Subcutaneous abdominal adipose tissue (tissue), 5 donors: ENCODE results near the gene COL2A1.

ENCODE experiments used
- H3K27ac ChIP-seq: one replicate; pipeline ENCODE4 v1.7.0; 2013; ENCODE audit warnings: low read depth, mild to moderate bottlenecking, inconsistent platforms, low read length, moderate library complexity
- H3K27me3 ChIP-seq, 5 donors: one replicate each; pipeline ENCODE4 v1.7.0; 2013; ENCODE audit warnings: low read length in 5 of 5, inconsistent platforms in 1 of 5; ENCODE audit not compliant: control insufficient read depth in 5 of 5, insufficient read depth in 4 of 5
- H3K36me3 ChIP-seq, 5 donors: one replicate each; pipeline ENCODE4 v1.7.0; 2013; ENCODE audit warnings: low read length in 5 of 5; ENCODE audit not compliant: control insufficient read depth in 5 of 5, insufficient read depth in 5 of 5
- H3K4me1 ChIP-seq, 5 donors: one replicate each; pipeline ENCODE4 v1.7.0; 2013; ENCODE audit warnings: low read length in 5 of 5, mild to moderate bottlenecking in 3 of 5, moderate library complexity in 1 of 5; ENCODE audit not compliant: control insufficient read depth in 5 of 5, insufficient read depth in 5 of 5
- H3K4me3 ChIP-seq, 5 donors: one replicate each; pipeline ENCODE4 v1.7.0; 2013; ENCODE audit warnings: low read length in 5 of 5, low read depth in 1 of 5
- H3K9ac ChIP-seq, 5 donors: one replicate each; pipeline ENCODE4 v1.7.0; 2013; ENCODE audit warnings: low read length in 5 of 5, mild to moderate bottlenecking in 4 of 5, moderate library complexity in 3 of 5
- H3K9me3 ChIP-seq, 5 donors: one replicate each; pipeline ENCODE4 v1.7.0; 2013; ENCODE audit warnings: low read length in 5 of 5; ENCODE audit not compliant: control insufficient read depth in 5 of 5
- donor health status: healthy.
- donor health status: healthy.
- donor health status: healthy.
- donor health status: healthy.
- donor health status: healthy.

The COL2A1 gene

DNA sequence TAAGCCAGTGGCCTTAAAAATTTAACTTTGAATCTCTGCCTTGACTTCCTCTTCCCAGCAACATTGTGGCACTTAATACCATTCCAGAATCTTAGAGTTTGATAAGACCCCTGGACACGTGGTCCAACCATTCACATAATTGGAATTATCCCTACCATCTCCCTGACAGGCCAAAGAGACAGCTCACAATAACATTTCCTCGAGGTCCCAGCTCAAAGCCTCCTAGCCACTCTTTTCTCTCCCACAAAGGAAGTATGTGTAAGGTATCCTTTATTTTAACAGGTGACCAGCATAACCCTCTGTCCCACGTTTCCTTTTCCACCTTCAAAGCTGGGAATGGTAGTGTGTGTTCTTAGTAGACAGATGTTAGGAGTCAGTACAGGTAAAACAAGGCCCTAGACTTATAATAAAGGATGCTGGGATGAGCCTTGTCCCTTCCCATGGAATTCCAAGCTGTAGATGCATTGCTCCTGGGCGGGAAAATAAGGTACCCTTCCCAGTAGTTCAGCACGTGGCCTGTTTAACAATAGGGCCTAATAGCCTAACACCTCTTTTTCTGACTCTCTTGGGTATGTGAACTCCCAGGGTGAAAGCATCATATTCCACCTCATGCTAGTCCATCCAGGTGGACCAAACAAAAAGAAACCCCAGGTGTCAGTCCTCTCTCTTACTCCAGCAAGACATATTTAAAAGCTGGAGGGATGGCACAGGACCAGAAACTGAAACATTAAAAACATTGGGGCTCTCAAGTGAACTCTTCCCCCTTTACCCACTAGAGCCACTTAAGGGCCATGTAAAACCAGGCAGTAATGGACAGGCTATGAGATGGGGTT, 37.5 kb upstream of the COL2A1 start:
- Histone ChIP-seq H3K36me3 (peaks cover 25 to 40% (median 28%) of the 10 kb centered on the region in 5 donors), H3K27me3 (peaks cover 0 to 5% (median 0%) of the 10 kb centered on the region in 5 donors), H3K4me3 (no peak overlapping the region), H3K9me3 (no peaks in the 10 kb centered on the region), H3K27ac (no peak overlapping the region), H3K4me1 (peaks cover 0 to 11% (median 3%) of the 10 kb centered on the region in 5 donors), H3K9ac (no peak overlapping the region)

GRCh38 chr12:48040354-48040753, 36.1 kb upstream of the COL2A1 start:
- H3K4me3 ChIP-seq = no peak overlapping the region
- H3K27me3 ChIP-seq = peaks cover 0 to 5% (median 0%) of the 10 kb centered on the region in 5 donors
- H3K27ac ChIP-seq = no peak overlapping the region
- peaks cover 11 to 26% (median 14%) of the 10 kb centered on the region in 5 donors for H3K36me3 ChIP-seq
- no peaks in the 10 kb centered on the region for H3K9me3 ChIP-seq
- H3K9ac ChIP-seq = no peak overlapping the region
- H3K4me1 ChIP-seq = peaks cover 0 to 11% (median 3%) of the 10 kb centered on the region in 5 donors

- Histone ChIP-seq H3K4me1 (peaks cover 0 to 11% (median 3%) of the 10 kb centered on the region in 5 donors), H3K9me3 (no peaks in the 10 kb centered on the region), H3K27me3 (peaks cover 0 to 6% (median 0%) of the 10 kb centered on the region in 5 donors), H3K4me3 (no peak overlapping the region), H3K36me3 (peaks cover 0 to 14% (median 7%) of the 10 kb centered on the region in 5 donors), H3K9ac (no peak overlapping the region), H3K27ac (no peak overlapping the region)
Observed at GRCh38 chr12:48039151-48039550, 34.9 kb upstream of the COL2A1 start.

GRCh38 chr12:48038085-48038484, 33.8 kb upstream of the COL2A1 start:
- peaks cover 0 to 8% (median 0%) of the 10 kb centered on the region in 5 donors for H3K27me3 ChIP-seq
- H3K27ac ChIP-seq = no peak overlapping the region
- peaks cover 0 to 10% (median 2%) of the 10 kb centered on the region in 5 donors for H3K36me3 ChIP-seq
- H3K9me3 ChIP-seq = no peaks in the 10 kb centered on the region
- no peak overlapping the region for H3K4me3 ChIP-seq
- H3K9ac ChIP-seq = no peak overlapping the region
- H3K4me1 ChIP-seq = peaks cover 0 to 11% (median 3%) of the 10 kb centered on the region in 5 donors

DNA sequence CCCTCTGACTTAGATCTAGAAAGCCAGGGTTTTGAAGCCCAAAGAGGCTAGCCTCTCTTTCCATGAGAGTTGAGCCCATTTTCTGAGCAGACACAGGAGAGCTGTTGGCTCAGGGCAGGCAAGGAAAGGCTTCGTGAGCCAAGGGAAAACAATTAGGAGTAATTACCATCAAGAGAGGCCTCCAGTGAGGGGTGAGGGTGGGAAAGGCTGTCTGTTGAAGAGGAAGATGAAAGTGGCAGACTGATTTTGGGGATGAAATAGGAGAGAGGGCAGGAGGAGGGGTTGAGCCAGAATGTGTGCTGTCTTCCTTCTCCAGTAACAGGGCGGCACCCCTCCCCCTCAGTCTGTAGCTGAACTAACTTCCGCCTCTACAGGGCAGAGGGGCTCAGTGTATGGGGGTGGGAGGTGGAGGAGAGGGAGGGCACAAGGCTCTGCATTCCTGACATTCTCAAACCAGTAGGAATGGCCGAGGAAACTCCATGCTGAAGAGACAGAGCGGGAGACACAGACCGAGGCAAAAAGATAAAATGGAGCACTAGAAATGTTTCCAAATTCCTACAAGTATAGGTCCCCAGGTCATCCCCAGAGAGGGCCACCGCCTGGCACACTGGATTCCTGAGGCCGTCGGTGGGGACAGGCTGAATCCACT, 33.1 kb upstream of the COL2A1 start:
- no peaks in the 10 kb centered on the region for H3K9me3 ChIP-seq
- peaks cover 0 to 4% (median 0%) of the 10 kb centered on the region in 5 donors for H3K36me3 ChIP-seq
- H3K27ac ChIP-seq = no peak overlapping the region

DNA sequence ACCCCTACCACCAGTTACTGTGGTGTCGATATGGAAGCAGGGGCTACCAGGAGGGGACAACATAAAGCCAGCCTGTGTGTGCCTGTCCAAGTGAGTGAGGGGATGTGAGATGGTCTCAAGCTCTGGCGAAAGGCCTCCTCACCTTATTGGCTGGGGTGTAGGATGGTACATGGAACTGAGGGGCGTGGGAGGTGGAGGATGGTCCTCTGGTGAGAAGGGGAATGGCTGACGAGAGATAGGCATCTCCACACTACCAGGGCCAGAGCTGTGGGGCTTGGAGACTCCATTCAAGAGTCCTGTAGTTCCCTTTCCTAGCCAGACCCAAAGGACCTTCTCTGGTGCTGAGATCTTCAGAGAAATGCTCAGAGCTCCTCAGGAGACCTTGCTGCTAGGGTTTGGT, 32.5 kb upstream of the COL2A1 start:
- Histone ChIP-seq H3K4me1 (peaks cover 0 to 11% (median 3%) of the 10 kb centered on the region in 5 donors), H3K27ac (no peak overlapping the region), H3K9ac (no peak overlapping the region), H3K9me3 (no peaks in the 10 kb centered on the region), H3K36me3 (peaks cover 0 to 3% (median 0%) of the 10 kb centered on the region in 5 donors), H3K4me3 (no peak overlapping the region), H3K27me3 (peaks cover 0 to 8% (median 0%) of the 10 kb centered on the region in 5 donors)

More for the DNA sequence above, 33.1 kb upstream of the COL2A1 start:
- H3K4me1 ChIP-seq = peaks cover 0 to 11% (median 3%) of the 10 kb centered on the region in 5 donors
- no peak overlapping the region for H3K9ac ChIP-seq
- no peak overlapping the region for H3K4me3 ChIP-seq
- H3K27me3 ChIP-seq = peaks cover 0 to 8% (median 0%) of the 10 kb centered on the region in 5 donors

- H3K4me1 ChIP-seq = peaks cover 0 to 13% (median 4%) of the 10 kb centered on the region in 5 donors
- H3K36me3 ChIP-seq = no peaks in the 10 kb centered on the region
- H3K9me3 ChIP-seq = no peaks in the 10 kb centered on the region
- H3K27ac ChIP-seq = no peak overlapping the region
- H3K4me3 ChIP-seq = no peak overlapping the region
- peaks cover 0 to 8% (median 0%) of the 10 kb centered on the region in 5 donors for H3K27me3 ChIP-seq
- no peak overlapping the region for H3K9ac ChIP-seq
Observed at GRCh38 chr12:48034835-48035805, 30.8 kb upstream of the COL2A1 start.

DNA sequence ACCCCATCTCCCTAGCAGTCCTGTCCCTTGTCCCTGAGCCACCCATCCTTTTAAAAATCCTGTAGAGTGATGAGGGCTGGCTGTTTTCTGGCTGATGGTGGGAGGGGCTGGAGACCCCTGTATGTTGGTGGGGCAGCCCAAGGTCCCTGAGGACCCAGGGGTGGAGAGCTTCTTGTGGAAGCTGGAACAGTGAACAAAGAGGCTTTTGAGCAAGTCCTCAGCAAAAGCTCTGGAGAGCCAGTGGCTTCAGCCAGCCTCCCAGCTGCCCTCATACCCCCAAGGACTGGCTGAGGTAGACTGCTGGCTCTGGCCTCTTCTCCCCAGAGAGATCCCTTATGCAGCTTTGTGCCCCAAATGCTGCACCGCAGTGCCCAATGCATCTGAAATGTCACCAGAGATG, 29.2 kb upstream of the COL2A1 start:
- H3K27me3 ChIP-seq = peaks cover 0 to 11% (median 0%) of the 10 kb centered on the region in 5 donors
- no peaks in the 10 kb centered on the region for H3K9me3 ChIP-seq
- no peak overlapping the region for H3K9ac ChIP-seq

GRCh38 chr12:48032597-48032996, 28.3 kb upstream of the COL2A1 start:
- H3K4me3 ChIP-seq = no peak overlapping the region
- H3K4me1 ChIP-seq = peaks cover 0 to 16% (median 2%) of the 10 kb centered on the region in 5 donors
- no peak overlapping the region for H3K27ac ChIP-seq
- H3K36me3 ChIP-seq = no peaks in the 10 kb centered on the region
- H3K27me3 ChIP-seq = peaks cover 0 to 11% (median 0%) of the 10 kb centered on the region in 5 donors
- no peak overlapping the region for H3K9ac ChIP-seq
- H3K9me3 ChIP-seq = no peaks in the 10 kb centered on the region

More for the DNA sequence above, 29.2 kb upstream of the COL2A1 start:
- no peaks in the 10 kb centered on the region for H3K36me3 ChIP-seq
- no peak overlapping the region for H3K27ac ChIP-seq
- peaks cover 0 to 20% (median 4%) of the 10 kb centered on the region in 5 donors for H3K4me1 ChIP-seq
- H3K4me3 ChIP-seq = no peak overlapping the region
